ENCODE measurements around the gene MCOLN1. TPM values are rescaled to one million over a fixed set of nuclear protein-coding genes. Genes with fewer than 3 reads are reported as not detected.

MCOLN1 gene
- total and polyA plus RNA-seq, 9 of the 15 experiments (the other 6 are each of a cell fraction or from before 2014, with no cell fraction given) = 0.25 to 15.4 (median 7.1) TPM

- TF ChIP-seq RNF219 (CRISPR knock-in tag; IDR thresholded peaks at IDR 0.05) (no peak), AFF4 (CRISPR knock-in tag; IDR thresholded peaks at IDR 0.05) (no peak), CEBPG (CRISPR knock-in tag; IDR thresholded peaks at IDR 0.05) (peak; percentile 33; the same call in 1 of the 2 replicates), CEBPG (tag; conservative IDR thresholded peaks at IDR 0.05 in 1 of 2, IDR thresholded peaks at IDR 0.05 in 1 of 2) (no peak), ZNF354B (CRISPR knock-in tag; IDR thresholded peaks at IDR 0.05) (no peak), ADNP (tag; IDR thresholded peaks at IDR 0.05) (peak; percentile 93), TCFL5 (CRISPR knock-in tag; conservative IDR thresholded peaks at IDR 0.05) (no peak), TRIM28 (IDR thresholded peaks at IDR 0.05) (no peak), COPS2 (conservative IDR thresholded peaks at IDR 0.05) (no peak), YBX1 (IDR thresholded peaks at IDR 0.05) (no peak), ZFP30 (CRISPR knock-in tag; IDR thresholded peaks at IDR 0.05; ENCODE audit: borderline replicate concordance) (no peak), NFYB (IDR thresholded peaks at IDR 0.05; ENCODE audit: extremely low read depth, insufficient read length) (no peak), HIVEP1 (CRISPR knock-in tag; IDR thresholded peaks at IDR 0.05) (no peak), ZFX (CRISPR knock-in tag; IDR thresholded peaks at IDR 0.05) (peak; percentile 54), BHLHE40 (IDR thresholded peaks at IDR 0.05; ENCODE audit: low read length) (peak; percentile 32; the same call in 1 of the 2 replicates), FOS (IDR thresholded peaks at IDR 0.05; ENCODE audit: extremely low read depth, insufficient read length) (no peak), ZNF316 (IDR thresholded peaks at IDR 0.05) (no peak), CHAMP1 (IDR thresholded peaks at IDR 0.05) (no peak), SMARCB1 (IDR thresholded peaks at IDR 0.05; ENCODE audit: insufficient read length, low read depth) (no peak)
These were observed 12.9 kb downstream of the MCOLN1 start, which contains the start of gene PNPLA6 (continued) for GRCh38 chr19:7535047-7535997.

Data from K562 (cell line).